ENCODE results near the gene ALKBH5.

GRCh38 chr17:18138065-18138749, 45.4 kb upstream of the ALKBH5 start:
- TF ChIP-seq, protein P1, sequence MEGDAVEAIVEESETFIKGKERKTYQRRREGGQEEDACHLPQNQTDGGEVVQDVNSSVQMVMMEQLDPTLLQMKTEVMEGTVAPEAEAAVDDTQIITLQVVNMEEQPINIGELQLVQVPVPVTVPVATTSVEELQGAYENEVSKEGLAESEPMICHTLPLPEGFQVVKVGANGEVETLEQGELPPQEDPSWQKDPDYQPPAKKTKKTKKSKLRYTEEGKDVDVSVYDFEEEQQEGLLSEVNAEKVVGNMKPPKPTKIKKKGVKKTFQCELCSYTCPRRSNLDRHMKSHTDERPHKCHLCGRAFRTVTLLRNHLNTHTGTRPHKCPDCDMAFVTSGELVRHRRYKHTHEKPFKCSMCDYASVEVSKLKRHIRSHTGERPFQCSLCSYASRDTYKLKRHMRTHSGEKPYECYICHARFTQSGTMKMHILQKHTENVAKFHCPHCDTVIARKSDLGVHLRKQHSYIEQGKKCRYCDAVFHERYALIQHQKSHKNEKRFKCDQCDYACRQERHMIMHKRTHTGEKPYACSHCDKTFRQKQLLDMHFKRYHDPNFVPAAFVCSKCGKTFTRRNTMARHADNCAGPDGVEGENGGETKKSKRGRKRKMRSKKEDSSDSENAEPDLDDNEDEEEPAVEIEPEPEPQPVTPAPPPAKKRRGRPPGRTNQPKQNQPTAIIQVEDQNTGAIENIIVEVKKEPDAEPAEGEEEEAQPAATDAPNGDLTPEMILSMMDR (IDR thresholded peaks at IDR 0.05) = no peak
- TF ChIP-seq EZH2 (IDR thresholded peaks at IDR 0.05) (no peak), EZH2phosphoT487 (IDR thresholded peaks at IDR 0.05) (no peak)

Measured in neural progenitor cell (in vitro differentiated cells).